ENCODE measurements around the gene GGT5. TPM values are rescaled to one million over a fixed set of nuclear protein-coding genes. Genes with fewer than 3 reads are reported as not detected.

GGT5 gene
- total RNA-seq, 1 donor from 2014 or later: 2.9 TPM

DNA sequence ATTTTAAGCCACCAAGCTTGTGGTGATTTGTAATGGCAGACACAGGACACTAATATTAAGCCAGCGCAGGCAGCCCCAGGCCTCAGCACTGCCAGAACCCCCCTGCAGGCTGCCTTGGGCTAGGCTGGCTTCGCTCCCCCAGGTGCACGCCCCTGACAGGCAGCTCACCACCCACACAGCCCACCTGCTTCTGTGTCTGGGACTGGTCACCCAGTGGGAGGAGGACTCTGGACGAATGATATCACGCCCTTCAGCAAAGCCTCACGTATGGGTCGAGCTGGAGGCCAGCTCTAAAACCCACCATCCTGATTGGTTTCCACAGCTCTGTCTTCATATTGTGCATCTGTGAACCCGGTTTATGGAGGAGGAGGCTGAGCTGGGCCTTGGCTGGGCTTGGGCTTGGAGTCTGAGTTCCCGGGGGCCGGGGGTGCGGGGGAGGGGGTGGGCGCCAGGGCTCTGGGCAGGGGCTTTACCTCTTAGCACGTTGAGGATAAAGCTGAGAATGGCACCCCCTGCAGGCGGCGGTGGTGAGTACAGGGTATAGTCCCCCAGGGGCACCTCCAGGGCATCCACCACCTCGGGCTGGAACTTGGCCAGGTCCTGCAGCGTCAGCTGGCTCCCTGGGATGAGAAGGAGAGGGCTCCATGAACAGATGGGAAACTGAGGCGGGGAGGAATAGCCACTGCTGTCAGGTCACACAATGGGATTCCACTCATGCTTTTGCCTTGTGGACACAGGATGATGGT lies 13.8 kb downstream of the GGT5 start:
- H3K4me1 Mint-ChIP-seq: peaks cover 5% of the 10 kb centered on the region
- TF ChIP-seq, protein P1, sequence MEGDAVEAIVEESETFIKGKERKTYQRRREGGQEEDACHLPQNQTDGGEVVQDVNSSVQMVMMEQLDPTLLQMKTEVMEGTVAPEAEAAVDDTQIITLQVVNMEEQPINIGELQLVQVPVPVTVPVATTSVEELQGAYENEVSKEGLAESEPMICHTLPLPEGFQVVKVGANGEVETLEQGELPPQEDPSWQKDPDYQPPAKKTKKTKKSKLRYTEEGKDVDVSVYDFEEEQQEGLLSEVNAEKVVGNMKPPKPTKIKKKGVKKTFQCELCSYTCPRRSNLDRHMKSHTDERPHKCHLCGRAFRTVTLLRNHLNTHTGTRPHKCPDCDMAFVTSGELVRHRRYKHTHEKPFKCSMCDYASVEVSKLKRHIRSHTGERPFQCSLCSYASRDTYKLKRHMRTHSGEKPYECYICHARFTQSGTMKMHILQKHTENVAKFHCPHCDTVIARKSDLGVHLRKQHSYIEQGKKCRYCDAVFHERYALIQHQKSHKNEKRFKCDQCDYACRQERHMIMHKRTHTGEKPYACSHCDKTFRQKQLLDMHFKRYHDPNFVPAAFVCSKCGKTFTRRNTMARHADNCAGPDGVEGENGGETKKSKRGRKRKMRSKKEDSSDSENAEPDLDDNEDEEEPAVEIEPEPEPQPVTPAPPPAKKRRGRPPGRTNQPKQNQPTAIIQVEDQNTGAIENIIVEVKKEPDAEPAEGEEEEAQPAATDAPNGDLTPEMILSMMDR (IDR thresholded peaks at IDR 0.05; ENCODE audit: unreplicated experiment): peak; percentile 43
- H3K9me3 Mint-ChIP-seq: peaks cover 4% of the 10 kb centered on the region
- H3K27me3 Mint-ChIP-seq (ENCODE audit: low read depth): no peaks in the 10 kb centered on the region
- H3K4me3 Mint-ChIP-seq: no peak overlapping the region
- peaks cover 2% of the 10 kb centered on the region for H3K36me3 Mint-ChIP-seq
- H3K27ac Mint-ChIP-seq: peak overlapping the region; percentile 48
- no peak for DNase-seq (ENCODE audit: low spot score in 2 of 2, unreplicated experiment in 2 of 2)

DNA sequence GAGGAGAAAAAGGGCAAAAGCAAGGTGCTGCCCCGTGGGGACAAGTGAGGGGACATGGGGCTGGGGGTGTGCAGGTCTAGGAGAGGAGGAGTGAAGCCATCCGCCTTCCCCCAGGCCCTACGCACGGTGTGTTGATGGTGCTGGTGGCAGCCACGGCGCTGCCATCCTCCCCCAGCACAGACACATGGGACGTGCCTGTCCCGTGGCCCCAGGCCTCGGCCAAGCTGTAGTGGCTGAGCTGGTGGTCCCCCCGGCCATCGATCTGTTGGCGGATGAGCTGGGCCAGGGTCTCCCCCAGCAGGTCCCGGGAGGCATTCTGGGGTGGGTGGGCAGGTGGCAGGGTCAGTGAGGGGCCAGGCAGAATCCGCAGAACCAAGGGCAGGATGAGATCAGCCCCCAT lies 18.9 kb downstream of the GGT5 start:
- Mint-ChIP-seq H3K9me3 (peaks cover 8% of the 10 kb centered on the region), H3K27me3 (ENCODE audit: low read depth) (no peaks in the 10 kb centered on the region), H3K27ac (no peak overlapping the region), H3K36me3 (peaks cover 3% of the 10 kb centered on the region), H3K4me1 (peaks cover 4% of the 10 kb centered on the region), H3K4me3 (no peak overlapping the region)
- DNase-seq (ENCODE audit: low spot score in 2 of 2, unreplicated experiment in 2 of 2): no peak
- TF ChIP-seq, protein P1 (IDR thresholded peaks at IDR 0.05; ENCODE audit: unreplicated experiment): no peak

DNA sequence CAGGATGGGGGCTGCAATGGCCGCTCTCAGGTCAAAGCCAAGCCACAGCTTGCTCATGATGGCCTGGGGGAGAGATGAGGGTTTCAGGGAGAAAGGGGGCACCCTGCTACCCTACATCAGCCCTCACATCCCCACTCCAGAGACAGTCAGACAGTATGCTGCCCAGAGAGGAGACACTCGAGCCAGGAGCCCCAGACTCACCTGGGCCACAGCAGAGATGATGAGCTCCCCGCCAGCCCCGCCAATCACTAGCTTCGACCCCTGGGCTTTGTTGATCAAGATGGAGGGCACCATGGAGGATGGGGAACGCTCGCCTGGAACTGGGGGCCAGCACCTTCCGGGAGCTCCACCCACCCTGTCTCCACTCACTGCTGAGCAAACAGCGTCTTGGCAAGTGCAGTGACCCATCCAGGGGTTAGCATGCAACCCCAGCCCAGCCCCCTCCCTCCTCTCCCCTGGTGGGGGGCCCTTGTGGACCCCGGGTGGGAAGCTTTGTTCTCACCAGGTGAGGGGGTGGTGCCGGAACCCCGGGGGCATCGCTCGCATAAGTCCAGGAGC lies 19.8 kb downstream of the GGT5 start:
- Mint-ChIP-seq H3K4me1 (no peaks in the 10 kb centered on the region), H3K9me3 (peaks cover 8% of the 10 kb centered on the region), H3K27ac (no peak overlapping the region), H3K36me3 (peaks cover 3% of the 10 kb centered on the region), H3K27me3 (ENCODE audit: low read depth) (no peaks in the 10 kb centered on the region), H3K4me3 (no peak overlapping the region)
- DNase-seq (ENCODE audit: low spot score in 2 of 2, unreplicated experiment in 2 of 2): no peak
- TF ChIP-seq, protein P1 (IDR thresholded peaks at IDR 0.05; ENCODE audit: unreplicated experiment): no peak

DNA sequence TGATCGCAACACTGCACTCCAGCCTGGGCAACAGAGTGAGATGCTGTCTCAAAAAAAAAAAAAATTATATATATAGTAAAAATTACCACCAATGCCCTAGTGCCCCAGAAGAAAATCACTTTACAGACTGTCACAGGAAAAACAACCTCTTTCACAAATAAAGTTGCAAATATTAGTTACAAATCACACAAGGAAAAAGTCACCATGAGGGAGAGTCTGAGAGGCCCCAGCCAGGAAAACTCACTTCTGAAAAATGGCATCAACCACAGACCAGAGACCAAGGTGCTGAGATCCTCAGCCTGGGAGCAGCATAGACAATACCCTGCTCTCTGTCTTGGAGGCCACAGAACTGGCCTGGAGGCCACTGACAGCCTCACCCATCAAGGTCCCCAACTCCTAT lies 20.4 kb downstream of the GGT5 start:
- Mint-ChIP-seq H3K36me3 (peaks cover 3% of the 10 kb centered on the region), H3K27me3 (ENCODE audit: low read depth) (no peaks in the 10 kb centered on the region), H3K4me1 (no peaks in the 10 kb centered on the region), H3K27ac (no peak overlapping the region), H3K9me3 (peaks cover 8% of the 10 kb centered on the region), H3K4me3 (no peak overlapping the region)
- DNase-seq (ENCODE audit: low spot score in 2 of 2, unreplicated experiment in 2 of 2): no peak
- TF ChIP-seq, protein P1 (IDR thresholded peaks at IDR 0.05; ENCODE audit: unreplicated experiment): no peak

DNA sequence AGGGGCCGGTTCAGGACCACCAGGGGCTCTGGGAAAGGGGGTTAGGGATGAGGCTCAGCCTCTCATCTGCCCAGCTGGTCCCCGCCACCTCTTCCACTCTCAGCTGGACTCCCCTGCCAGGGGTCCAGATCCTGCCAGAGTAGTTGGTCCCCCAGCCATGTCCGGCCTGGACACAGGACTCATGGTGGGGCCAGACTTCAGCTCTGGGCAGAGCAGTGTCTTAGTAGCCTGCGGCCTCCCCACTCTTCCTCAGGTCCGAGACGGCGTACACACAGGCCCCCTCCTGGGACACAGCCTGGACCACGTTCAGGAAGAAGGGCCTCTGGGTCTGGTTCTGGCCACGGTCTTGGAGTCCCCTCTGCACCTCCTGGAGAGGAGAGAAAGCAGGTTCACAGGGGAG lies 25.1 kb downstream of the GGT5 start:
- H3K27ac Mint-ChIP-seq: no peak overlapping the region
- H3K9me3 Mint-ChIP-seq: peaks cover 4% of the 10 kb centered on the region
- no peaks in the 10 kb centered on the region for H3K4me1 Mint-ChIP-seq
- TF ChIP-seq, protein P1 (IDR thresholded peaks at IDR 0.05; ENCODE audit: unreplicated experiment): no peak
- no peak overlapping the region for H3K4me3 Mint-ChIP-seq
- no peak for DNase-seq (ENCODE audit: low spot score in 2 of 2, unreplicated experiment in 2 of 2)
- H3K27me3 Mint-ChIP-seq (ENCODE audit: low read depth): no peaks in the 10 kb centered on the region
- peaks cover 1% of the 10 kb centered on the region for H3K36me3 Mint-ChIP-seq
